Measurements from ENCODE around the gene STRBP.

DNA sequence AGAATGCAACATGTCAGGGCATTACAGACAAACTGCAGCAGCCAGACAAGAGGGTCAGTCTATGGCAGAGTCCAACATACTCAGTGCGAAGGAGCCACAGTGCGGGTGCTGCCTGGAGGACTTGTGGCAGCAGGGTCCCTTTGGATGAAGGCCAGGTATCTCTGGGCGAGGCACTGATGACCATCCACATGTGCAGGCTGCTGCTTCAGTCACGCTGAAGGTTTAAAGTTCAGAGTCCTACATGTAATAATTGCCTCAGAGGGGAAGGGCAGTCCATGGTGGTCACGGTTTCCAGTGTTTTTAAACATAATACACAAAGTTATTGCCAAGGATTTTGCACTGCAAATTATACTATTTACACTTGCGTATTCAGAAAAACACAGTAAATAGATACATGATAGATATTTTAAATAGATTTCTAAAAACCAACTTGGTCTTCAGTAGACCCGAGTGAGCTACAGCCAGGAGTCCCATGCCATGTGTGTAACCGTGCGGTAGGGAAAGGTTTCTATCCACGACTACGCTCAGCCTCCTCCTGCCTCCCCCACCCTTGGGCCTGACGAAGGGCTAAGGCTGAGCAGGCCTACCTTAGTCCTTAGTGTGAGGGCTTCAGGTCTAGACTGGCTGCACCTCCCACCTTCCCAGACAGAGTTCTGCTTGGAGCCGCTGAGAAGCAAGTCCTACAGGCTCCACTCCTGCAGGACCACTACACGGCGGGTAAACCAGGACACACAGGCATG, 158.7 kb downstream of the STRBP start:
- no peak for TF ChIP-seq CTCF (IDR thresholded peaks at IDR 0.05)
- no peak for TF ChIP-seq POLR2A (IDR thresholded peaks at IDR 0.05)
